ENCODE measurements around the gene RAB17.
A peak's percentile ranks its signal among the peaks of the same experiment; 100 is the strongest.

The RAB17 gene

GRCh38 chr2:237603049-237603717 is 12.6 kb upstream of the RAB17 start:
- Histone ChIP-seq H3K4me1 (ENCODE audit: control insufficient read depth in 1 of 2, insufficient read depth in 1 of 2, low read depth in 1 of 2, low read length in 1 of 2) (peaks cover 5 to 13% of the 10 kb centered on the region in 2 experiments), H3K27me3 (peaks cover 19% of the 10 kb centered on the region), H3K9me3 (no peaks in the 10 kb centered on the region), H3K4me3 (ENCODE audit: low read depth in 1 of 2, low read length in 1 of 2) (peak overlapping the region; percentile 22 to 33), H3K36me3 (no peaks in the 10 kb centered on the region), H3K27ac (peak overlapping the region; percentile 83)
- TF ChIP-seq CTCF (IDR thresholded peaks at IDR 0.05), result no peak

DNA sequence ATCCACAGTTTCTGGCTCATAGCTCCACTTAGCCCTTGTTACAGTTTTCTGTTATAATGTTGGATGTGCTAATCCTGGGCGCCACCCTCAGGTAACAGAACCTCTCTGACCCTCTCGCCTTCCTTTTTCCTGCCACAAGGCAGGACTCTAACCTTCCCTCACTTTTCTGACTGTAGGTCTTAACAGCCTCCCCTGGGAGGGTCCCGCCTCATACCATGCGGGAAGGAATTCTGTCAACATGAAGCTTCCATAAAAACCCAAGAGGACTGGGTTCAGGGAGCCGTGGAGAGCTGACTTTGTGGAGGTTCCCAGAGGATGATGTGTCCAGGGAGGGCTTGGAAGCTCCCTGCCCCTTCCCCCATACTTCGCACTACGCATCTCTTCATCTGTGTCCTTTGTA is 11.9 kb upstream of the RAB17 start:
- no peak for TF ChIP-seq CTCF (IDR thresholded peaks at IDR 0.05)
- no peaks in the 10 kb centered on the region for H3K9me3 ChIP-seq
- H3K4me3 ChIP-seq (ENCODE audit: low read depth in 1 of 2, low read length in 1 of 2), result no peak overlapping the region
- no peaks in the 10 kb centered on the region for H3K36me3 ChIP-seq
- H3K27ac ChIP-seq, result peak overlapping the region; percentile 83
- H3K27me3 ChIP-seq, result peaks cover 19% of the 10 kb centered on the region
- peaks cover 5 to 13% of the 10 kb centered on the region in 2 experiments for H3K4me1 ChIP-seq (ENCODE audit: control insufficient read depth in 1 of 2, insufficient read depth in 1 of 2, low read depth in 1 of 2, low read length in 1 of 2)

- Histone ChIP-seq H3K4me3 (ENCODE audit: low read depth in 1 of 2, low read length in 1 of 2) (no peak overlapping the region), H3K27ac (no peak overlapping the region), H3K27me3 (peaks cover 19% of the 10 kb centered on the region), H3K9me3 (no peaks in the 10 kb centered on the region), H3K4me1 (ENCODE audit: control insufficient read depth in 1 of 2, insufficient read depth in 1 of 2, low read depth in 1 of 2, low read length in 1 of 2) (peaks cover 5 to 13% of the 10 kb centered on the region in 2 experiments), H3K36me3 (no peaks in the 10 kb centered on the region)
- TF ChIP-seq CTCF (IDR thresholded peaks at IDR 0.05), result no peak
Observed at GRCh38 chr2:237601453-237602116, 11.1 kb upstream of the RAB17 start.

GRCh38 chr2:237600205-237600846 is 9.8 kb upstream of the RAB17 start:
- no peak overlapping the region for H3K27ac ChIP-seq
- TF ChIP-seq CTCF (IDR thresholded peaks at IDR 0.05), result no peak

DNA sequence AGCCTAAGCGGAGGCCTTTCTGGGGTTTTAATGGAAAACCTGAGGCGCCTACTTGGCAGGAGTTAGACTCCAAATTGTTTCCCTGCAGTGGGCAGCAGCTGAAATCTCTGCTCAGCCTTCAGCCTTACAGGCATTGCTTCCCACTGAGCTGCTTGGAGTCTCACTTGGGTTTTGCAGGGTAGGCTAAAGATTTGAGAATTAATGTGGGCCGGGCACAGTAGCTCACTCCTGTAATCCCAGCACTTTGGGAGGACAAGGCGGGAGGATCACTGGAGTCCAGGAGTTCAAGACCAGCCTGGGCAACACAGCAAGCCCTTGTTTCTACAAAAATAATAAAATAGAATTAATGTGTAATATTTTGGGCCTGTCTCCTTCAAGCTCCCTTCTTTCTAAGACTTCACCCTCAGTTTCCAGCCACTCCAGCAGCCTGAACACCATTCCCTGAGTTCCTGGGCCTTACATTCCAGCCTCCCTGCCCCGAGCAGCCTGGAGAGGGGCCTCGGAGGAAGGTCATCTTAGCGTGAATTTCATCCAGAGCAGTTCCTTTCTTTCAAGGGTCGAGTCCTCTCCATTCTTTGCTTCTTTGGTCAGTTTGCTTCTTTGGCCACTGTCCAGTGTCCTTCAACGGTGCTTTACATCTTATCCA is 9.1 kb upstream of the RAB17 start:
- no peaks in the 10 kb centered on the region for H3K9me3 ChIP-seq
- no peak for TF ChIP-seq CTCF (IDR thresholded peaks at IDR 0.05)
- H3K27ac ChIP-seq, result no peak overlapping the region
- H3K4me3 ChIP-seq (ENCODE audit: low read depth in 1 of 2, low read length in 1 of 2), result no peak overlapping the region
- H3K27me3 ChIP-seq, result peaks cover 19% of the 10 kb centered on the region
- H3K36me3 ChIP-seq, result no peaks in the 10 kb centered on the region
- H3K4me1 ChIP-seq (ENCODE audit: control insufficient read depth in 1 of 2, insufficient read depth in 1 of 2, low read depth in 1 of 2, low read length in 1 of 2), result peaks cover 5 to 13% of the 10 kb centered on the region in 2 experiments

More at GRCh38 chr2:237600205-237600846, 9.8 kb upstream of the RAB17 start:
- Histone ChIP-seq H3K27me3 (peaks cover 19% of the 10 kb centered on the region), H3K4me1 (ENCODE audit: control insufficient read depth in 1 of 2, insufficient read depth in 1 of 2, low read depth in 1 of 2, low read length in 1 of 2) (peaks cover 5 to 13% of the 10 kb centered on the region in 2 experiments), H3K36me3 (no peaks in the 10 kb centered on the region), H3K9me3 (no peaks in the 10 kb centered on the region), H3K4me3 (ENCODE audit: low read depth in 1 of 2, low read length in 1 of 2) (no peak overlapping the region)
